ENCODE results near the gene BCL2.

The BCL2 gene

DNA sequence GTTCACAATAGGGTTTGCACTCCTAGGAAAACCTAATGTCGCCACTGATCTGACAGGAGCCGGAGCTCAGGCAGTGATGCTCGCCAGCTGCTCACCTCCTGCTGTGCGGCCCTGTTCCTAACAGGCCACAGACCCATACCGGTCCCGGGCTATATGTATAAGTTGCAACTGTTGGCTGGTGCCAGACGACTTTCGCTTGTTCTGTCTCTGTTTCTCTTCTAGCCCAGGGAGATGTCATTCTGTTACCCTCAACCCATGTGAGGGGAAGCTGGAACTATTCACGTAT lies 170.3 kb downstream of the BCL2 start:
- H3K9me3 ChIP-seq = no peaks in the 10 kb centered on the region
- DNase-seq (ENCODE audit: low spot score in 2 of 2) = no peak
- no peaks in the 10 kb centered on the region for H3K36me3 ChIP-seq (replicated peaks)
- H3K4me3 ChIP-seq = no peak overlapping the region
- in situ Hi-C loops (cut with MboI; ENCODE audit: low sequenced_read_pairs) = loop anchor here (10.0 to 25.0 kb wide), 2 partner anchors 124 to 163 kb away; partner anchors contain the start of gene BCL2
- H3K4me1 ChIP-seq = no peaks in the 10 kb centered on the region
- H3K27me3 ChIP-seq (ENCODE audit: low read depth) = no peaks in the 10 kb centered on the region

GRCh38 chr18:63148449-63149301 lies 170.9 kb downstream of the BCL2 start:
- H3K4me1 ChIP-seq = no peaks in the 10 kb centered on the region
- no peaks in the 10 kb centered on the region for H3K27me3 ChIP-seq (ENCODE audit: low read depth)
- no peaks in the 10 kb centered on the region for H3K36me3 ChIP-seq (replicated peaks)
- H3K9me3 ChIP-seq = no peaks in the 10 kb centered on the region
- DNase-seq (ENCODE audit: low spot score in 2 of 2) = no peak
- H3K4me3 ChIP-seq = no peak overlapping the region
- in situ Hi-C loops (cut with MboI; ENCODE audit: low sequenced_read_pairs) = loop anchor here (10.0 to 25.0 kb wide), 2 partner anchors 124 to 164 kb away; partner anchors contain the start of gene BCL2

DNA sequence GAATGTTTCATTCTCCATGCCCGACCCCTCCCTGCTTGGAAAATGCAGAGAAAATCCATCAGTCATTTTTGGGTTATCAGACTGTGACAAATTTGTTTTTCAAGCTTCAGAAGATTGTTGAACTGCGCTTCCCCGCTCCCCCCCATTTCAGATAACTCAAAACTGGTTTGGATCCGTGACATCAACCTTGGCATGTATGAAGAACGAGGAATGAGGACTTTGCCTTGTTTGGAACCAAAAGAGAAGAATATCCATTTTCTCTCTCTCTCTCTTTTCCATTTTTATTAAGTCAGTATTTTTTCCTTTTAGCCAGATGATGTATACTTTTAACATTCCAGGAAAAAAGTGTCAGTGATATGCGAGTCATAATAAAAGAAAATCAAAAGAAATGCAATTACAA lies 171.6 kb downstream of the BCL2 start:
- no peak for DNase-seq (ENCODE audit: low spot score in 2 of 2)
- Histone ChIP-seq H3K4me3 (no peak overlapping the region), H3K9me3 (no peaks in the 10 kb centered on the region), H3K4me1 (no peaks in the 10 kb centered on the region), H3K36me3 (replicated peaks) (no peaks in the 10 kb centered on the region), H3K27me3 (ENCODE audit: low read depth) (no peaks in the 10 kb centered on the region)
- in situ Hi-C loops (cut with MboI; ENCODE audit: low sequenced_read_pairs) = loop anchor here (10.0 to 25.0 kb wide), 2 partner anchors 123 to 164 kb away; partner anchors contain the start of gene BCL2

GRCh38 chr18:63146828-63147409 lies 172.7 kb downstream of the BCL2 start:
- H3K4me1 ChIP-seq = no peaks in the 10 kb centered on the region
- no peaks in the 10 kb centered on the region for H3K36me3 ChIP-seq (replicated peaks)
- no peak for DNase-seq (ENCODE audit: low spot score in 2 of 2)
- no peak overlapping the region for H3K4me3 ChIP-seq
- in situ Hi-C loops (cut with MboI; ENCODE audit: low sequenced_read_pairs) = loop anchor here (10.0 to 25.0 kb wide), 2 partner anchors 122 to 165 kb away; partner anchors contain the start of gene BCL2
- no peaks in the 10 kb centered on the region for H3K9me3 ChIP-seq
- H3K27me3 ChIP-seq (ENCODE audit: low read depth) = no peaks in the 10 kb centered on the region

DNA sequence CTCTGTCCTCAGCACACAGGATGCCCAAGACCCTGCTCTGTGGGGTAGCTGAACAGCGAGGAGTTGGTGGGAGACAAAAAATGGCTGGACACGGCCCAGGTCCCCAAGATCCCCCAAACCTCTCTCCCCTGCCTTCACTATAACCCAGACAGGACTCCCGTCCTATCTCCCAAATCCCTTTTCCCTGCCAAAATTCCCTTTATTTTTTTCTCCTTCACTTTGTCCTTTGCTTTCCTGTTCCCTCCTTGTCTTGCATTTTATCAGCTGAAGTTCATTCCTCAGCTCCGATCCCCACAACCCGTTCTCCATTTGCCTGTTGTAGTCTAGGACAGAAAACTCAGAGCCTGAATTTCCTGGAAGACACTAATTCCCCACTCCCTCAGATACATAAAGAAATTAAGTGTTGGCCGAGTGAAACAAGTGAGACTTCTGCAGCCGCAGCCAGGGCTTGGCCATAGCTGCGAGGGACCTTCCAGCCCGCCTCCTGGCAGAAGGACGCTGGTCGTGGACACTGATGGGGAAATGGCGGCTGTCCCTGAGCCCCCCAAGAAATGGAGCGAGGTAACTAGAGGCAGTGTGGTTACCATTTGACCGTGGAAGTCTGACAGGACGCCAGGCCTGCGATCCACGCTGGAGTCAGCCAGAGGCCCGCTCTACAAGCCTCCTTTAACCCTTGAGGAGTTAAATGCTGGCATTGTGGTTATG lies 173.6 kb downstream of the BCL2 start:
- no peaks in the 10 kb centered on the region for H3K36me3 ChIP-seq (replicated peaks)
- no peaks in the 10 kb centered on the region for H3K9me3 ChIP-seq
- in situ Hi-C loops (cut with MboI; ENCODE audit: low sequenced_read_pairs) = loop anchor here (10.0 to 25.0 kb wide), 2 partner anchors 121 to 166 kb away; partner anchors contain the start of gene BCL2
- no peak for DNase-seq (ENCODE audit: low spot score in 2 of 2)
- no peaks in the 10 kb centered on the region for H3K4me1 ChIP-seq
- no peak overlapping the region for H3K4me3 ChIP-seq
- no peaks in the 10 kb centered on the region for H3K27me3 ChIP-seq (ENCODE audit: low read depth)

- Histone ChIP-seq H3K27me3 (ENCODE audit: low read depth) (no peaks in the 10 kb centered on the region), H3K4me3 (no peak overlapping the region), H3K9me3 (no peaks in the 10 kb centered on the region), H3K4me1 (no peaks in the 10 kb centered on the region), H3K36me3 (replicated peaks) (no peaks in the 10 kb centered on the region)
- in situ Hi-C loops (cut with MboI; ENCODE audit: low sequenced_read_pairs) = loop anchor here (10.0 to 25.0 kb wide), 2 partner anchors 121 to 167 kb away; partner anchors contain the start of gene BCL2
- DNase-seq (ENCODE audit: low spot score in 2 of 2) = no peak
Measured at GRCh38 chr18:63145166-63145850, 174.3 kb downstream of the BCL2 start.

- in situ Hi-C loops (cut with MboI; ENCODE audit: low sequenced_read_pairs) = loop anchor here (10.0 to 25.0 kb wide), 2 partner anchors 120 to 168 kb away; partner anchors contain the start of gene BCL2
Measured at GRCh38 chr18:63144748-63145147, 174.8 kb downstream of the BCL2 start.

GRCh38 chr18:63143330-63143771 lies 176.2 kb downstream of the BCL2 start:
- Histone ChIP-seq H3K9me3 (no peaks in the 10 kb centered on the region), H3K27me3 (ENCODE audit: low read depth) (no peaks in the 10 kb centered on the region), H3K36me3 (replicated peaks) (no peaks in the 10 kb centered on the region), H3K4me1 (peaks cover 9% of the 10 kb centered on the region), H3K4me3 (no peak overlapping the region)
- DNase-seq (ENCODE audit: low spot score in 2 of 2) = no peak
- in situ Hi-C loops (cut with MboI; ENCODE audit: low sequenced_read_pairs) = loop anchor here (10.0 to 25.0 kb wide), 2 partner anchors 119 to 169 kb away; partner anchors contain the start of gene BCL2

More at GRCh38 chr18:63144748-63145147, 174.8 kb downstream of the BCL2 start:
- Histone ChIP-seq H3K27me3 (ENCODE audit: low read depth) (no peaks in the 10 kb centered on the region), H3K9me3 (no peaks in the 10 kb centered on the region), H3K4me1 (no peaks in the 10 kb centered on the region), H3K4me3 (no peak overlapping the region), H3K36me3 (replicated peaks) (no peaks in the 10 kb centered on the region)
- no peak for DNase-seq (ENCODE audit: low spot score in 2 of 2)

DNA sequence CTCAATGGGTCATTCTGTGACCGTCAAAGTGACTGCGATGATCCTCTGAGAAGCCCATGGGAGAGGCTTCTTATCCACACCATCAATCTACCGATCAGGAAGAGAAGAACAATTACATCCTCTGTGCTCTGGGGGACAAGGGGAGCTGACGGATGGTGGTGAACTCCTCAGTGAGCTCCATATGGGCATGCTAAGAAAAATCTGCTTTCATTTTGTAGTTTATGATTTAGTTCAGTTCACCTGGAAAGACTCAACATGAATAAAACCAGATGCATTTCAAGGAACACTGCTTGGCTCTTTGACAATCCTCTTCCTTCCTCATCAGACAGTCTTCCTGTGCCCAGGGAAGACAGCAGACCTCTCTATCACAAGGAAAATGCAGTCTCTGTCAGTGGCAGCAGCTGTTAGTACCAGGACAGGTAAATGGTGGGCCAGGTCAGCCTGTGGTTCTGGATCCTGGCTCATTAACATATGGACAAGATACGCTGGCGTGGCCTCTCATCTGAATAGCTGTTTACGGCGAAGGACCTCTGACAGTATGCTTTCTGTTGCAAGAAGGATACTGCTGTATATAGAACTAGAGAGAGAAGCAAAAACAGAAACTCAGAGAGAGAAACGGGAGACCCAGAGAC lies 176.9 kb downstream of the BCL2 start:
- H3K4me1 ChIP-seq = peaks cover 9% of the 10 kb centered on the region
- in situ Hi-C loops (cut with MboI; ENCODE audit: low sequenced_read_pairs) = loop anchor here (10.0 to 25.0 kb wide), 2 partner anchors 118 to 170 kb away; partner anchors contain the start of gene BCL2

DNA sequence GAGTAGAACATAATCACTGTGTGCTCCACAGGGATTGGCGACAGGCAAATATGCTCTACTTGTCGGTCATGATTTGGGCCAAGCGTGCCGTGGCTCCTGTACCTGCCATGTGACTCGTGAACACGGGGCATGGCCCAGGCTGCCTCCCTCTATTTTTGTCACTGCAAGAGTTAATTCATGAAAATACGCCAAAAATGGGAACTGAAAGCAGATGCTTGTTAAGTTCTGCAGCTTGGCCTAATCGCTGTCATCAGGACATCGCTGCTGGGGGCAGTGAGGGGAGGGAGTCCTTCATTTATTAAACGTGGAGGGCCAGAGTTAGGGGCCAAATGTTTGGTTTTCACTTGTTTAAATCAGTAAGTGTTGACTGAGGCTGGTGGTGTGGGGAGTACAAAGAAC lies 177.8 kb downstream of the BCL2 start:
- Histone ChIP-seq H3K4me1 (peaks cover 9% of the 10 kb centered on the region), H3K27me3 (ENCODE audit: low read depth) (no peaks in the 10 kb centered on the region), H3K4me3 (no peak overlapping the region), H3K36me3 (replicated peaks) (no peaks in the 10 kb centered on the region), H3K9me3 (no peaks in the 10 kb centered on the region)
- in situ Hi-C loops (cut with MboI; ENCODE audit: low sequenced_read_pairs) = loop anchor here (10.0 to 25.0 kb wide), 2 partner anchors 117 to 171 kb away; partner anchors contain the start of gene BCL2
- no peak for DNase-seq (ENCODE audit: low spot score in 2 of 2)

More for the DNA sequence above, 176.9 kb downstream of the BCL2 start:
- no peak for DNase-seq (ENCODE audit: low spot score in 2 of 2)
- H3K9me3 ChIP-seq = no peaks in the 10 kb centered on the region
- no peaks in the 10 kb centered on the region for H3K27me3 ChIP-seq (ENCODE audit: low read depth)
- H3K36me3 ChIP-seq (replicated peaks) = no peaks in the 10 kb centered on the region
- no peak overlapping the region for H3K4me3 ChIP-seq

DNA sequence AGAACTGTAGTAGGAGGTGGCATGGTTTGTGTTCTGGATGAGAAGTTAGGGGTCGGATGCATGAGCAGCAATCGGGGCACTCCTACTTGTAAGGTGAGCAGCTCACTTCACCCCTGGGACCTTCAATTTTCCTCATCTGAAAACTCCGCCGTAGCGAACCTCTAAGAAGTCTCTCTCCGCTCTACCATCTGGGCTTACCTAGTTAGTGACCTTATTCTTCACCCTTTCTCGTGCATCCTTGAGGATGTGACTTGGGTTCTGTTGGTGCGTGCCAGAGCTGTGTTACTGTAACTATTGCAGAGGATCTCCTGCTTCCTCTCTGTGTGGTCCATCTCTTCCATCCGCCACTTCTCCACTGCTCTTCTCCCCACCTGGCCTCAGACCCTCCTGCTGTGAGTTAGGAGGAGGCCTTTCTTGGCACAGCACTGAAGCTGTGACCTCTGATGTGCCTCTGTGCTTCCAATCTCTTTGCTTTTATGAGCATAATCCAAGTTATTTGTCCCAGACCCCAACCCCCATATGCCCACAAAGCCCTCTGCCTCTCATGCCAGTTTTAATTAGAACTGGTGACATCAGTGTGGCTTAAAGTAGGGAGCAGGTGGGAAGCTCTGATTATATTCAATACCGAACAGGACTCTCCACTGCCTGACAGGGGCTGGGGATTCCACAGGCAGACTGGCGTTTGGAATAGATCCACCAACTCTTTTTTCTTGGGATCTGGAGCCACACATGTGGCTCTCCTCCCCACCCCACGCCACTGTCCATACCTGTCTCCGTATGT lies 178.4 kb downstream of the BCL2 start:
- Histone ChIP-seq H3K4me3 (no peak overlapping the region), H3K27me3 (ENCODE audit: low read depth) (no peaks in the 10 kb centered on the region), H3K4me1 (peaks cover 9% of the 10 kb centered on the region), H3K36me3 (replicated peaks) (no peaks in the 10 kb centered on the region), H3K9me3 (no peaks in the 10 kb centered on the region)
- no peak for DNase-seq (ENCODE audit: low spot score in 2 of 2)
- in situ Hi-C loops (cut with MboI; ENCODE audit: low sequenced_read_pairs) = loop anchor here (10.0 to 25.0 kb wide), 2 partner anchors 116 to 171 kb away; partner anchors contain the start of gene BCL2

- DNase-seq (ENCODE audit: low spot score in 2 of 2) = no peak
Measured at GRCh38 chr18:63140038-63140450, 179.5 kb downstream of the BCL2 start.

More at GRCh38 chr18:63140038-63140450, 179.5 kb downstream of the BCL2 start:
- peaks cover 9% of the 10 kb centered on the region for H3K4me1 ChIP-seq
- in situ Hi-C loops (cut with MboI; ENCODE audit: low sequenced_read_pairs) = loop anchor here (10.0 to 25.0 kb wide), 2 partner anchors 115 to 172 kb away; partner anchors contain the start of gene BCL2
- H3K4me3 ChIP-seq = no peak overlapping the region
- no peaks in the 10 kb centered on the region for H3K27me3 ChIP-seq (ENCODE audit: low read depth)
- no peaks in the 10 kb centered on the region for H3K36me3 ChIP-seq (replicated peaks)
- no peaks in the 10 kb centered on the region for H3K9me3 ChIP-seq
